Measurements from ENCODE around the gene NKIRAS2.

GRCh38 chr17:42059815-42060214 is 39.9 kb downstream of the NKIRAS2 start:
- TF ChIP-seq POLR2AphosphoS5 (IDR thresholded peaks at IDR 0.05; ENCODE audit: low read depth, low read length), result no peak
- no peak for TF ChIP-seq POLR2A (IDR thresholded peaks at IDR 0.05; ENCODE audit: low read depth, low read length)
- TF ChIP-seq TAF1 (IDR thresholded peaks at IDR 0.05; ENCODE audit: borderline replicate concordance, low read depth, low read length), result no peak

Measured in GM12892 (cell line).